CD14-positive monocyte (primary cell): ENCODE measurements around the gene AP4S1. TPM values are rescaled to one million over a fixed set of nuclear protein-coding genes. Genes with fewer than 3 reads are reported as not detected.

ENCODE experiments used
- DNase-seq, 3 donors: peaks; one replicate each; pipeline ENCODE4 v3.0.0-alpha.2; 2011 to 2022
- H2AFZ ChIP-seq: 2 replicates; pipeline ENCODE4 v1.6.0; 2012; ENCODE audit warnings: mild to moderate bottlenecking, low read depth, low read length, inconsistent platforms; ENCODE audit not compliant: insufficient read depth, poor library complexity, severe bottlenecking
- H3K27ac ChIP-seq, 2 donors: 1 replicate in 1 of 2; 2 replicates in 1 of 2; pipeline ENCODE4 v1.5.1; 2012 to 2013; ENCODE audit warnings: low read length in 2 of 2, control low read depth in 1 of 2, inconsistent platforms in 1 of 2, low read depth in 1 of 2, mild to moderate bottlenecking in 1 of 2
- H3K27me3 ChIP-seq, 2 donors: one replicate each; pipeline versions ENCODE4 v1.6.0 to v1.6.1; 2011 to 2013; ENCODE audit warnings: low read length in 2 of 2; ENCODE audit not compliant: control insufficient read depth in 2 of 2, insufficient read depth in 2 of 2
- H3K36me3 ChIP-seq, 2 donors: replicated peaks in 1 of 2; 1 replicate in 1 of 2; 2 replicates in 1 of 2; pipeline versions ENCODE4 v1.5.1 to v1.6.1; 2012 to 2013; ENCODE audit warnings: low read length in 2 of 2, control low read depth in 1 of 2, inconsistent platforms in 1 of 2, mild to moderate bottlenecking in 1 of 2; ENCODE audit not compliant: insufficient read depth in 2 of 2, control insufficient read depth in 1 of 2
- H3K4me1 ChIP-seq, 2 donors: 1 replicate in 1 of 2; 2 replicates in 1 of 2; pipeline versions ENCODE4 v1.5.1 to v1.6.1; 2012 to 2013; ENCODE audit warnings: low read length in 2 of 2, control low read depth in 1 of 2, inconsistent platforms in 1 of 2, mild to moderate bottlenecking in 1 of 2, moderate library complexity in 1 of 2; ENCODE audit not compliant: insufficient read depth in 2 of 2, control insufficient read depth in 1 of 2
- H3K4me2 ChIP-seq: replicated peaks from 2 replicates; pipeline ENCODE3; 2012; ENCODE audit warnings: low read length, moderate library complexity, mild to moderate bottlenecking; ENCODE audit not compliant: poor library complexity, severe bottlenecking; ENCODE audit errors: extremely low read depth
- H3K4me3 ChIP-seq, 3 experiments: fragments of 200-600 bp in 1 of 3; sonication (generic) in 1 of 3; replicated peaks in 1 of 3; 1 replicate in 2 of 3; 2 replicates in 1 of 3; pipeline ENCODE4 v1.5.1; 2011 to 2013; ENCODE audit warnings: low read length in 3 of 3, mild to moderate bottlenecking in 3 of 3, control low read depth in 2 of 3, low read depth in 2 of 3, inconsistent platforms in 1 of 3, moderate library complexity in 1 of 3
- H3K79me2 ChIP-seq: 2 replicates; pipeline ENCODE4 v1.6.0; 2012; ENCODE audit warnings: mild to moderate bottlenecking, control low read depth, inconsistent platforms, low read length, moderate library complexity; ENCODE audit not compliant: insufficient read depth
- H3K9ac ChIP-seq: 2 replicates; pipeline ENCODE4 v1.6.0; 2017; ENCODE audit warnings: low read length, mild to moderate bottlenecking; ENCODE audit not compliant: insufficient read depth, poor library complexity, severe bottlenecking
- H3K9me3 ChIP-seq, 2 donors: replicated peaks in 1 of 2; 1 replicate in 1 of 2; 2 replicates in 1 of 2; pipeline versions ENCODE4 v1.5.1 to v1.6.1; 2012 to 2013; ENCODE audit warnings: low read length in 2 of 2, control low read depth in 1 of 2; ENCODE audit not compliant: control insufficient read depth in 1 of 2, insufficient read depth in 1 of 2
- H4K20me1 ChIP-seq: 2 replicates; pipeline ENCODE4 v1.6.0; 2012; ENCODE audit warnings: mild to moderate bottlenecking, low read length, control low read depth, moderate library complexity; ENCODE audit not compliant: insufficient read depth
- H3K27ac Mint-ChIP-seq, 7 donors: one replicate each; pipeline ENCODE4 v1.8.0; 2020; ENCODE audit warnings: mild to moderate bottlenecking in 7 of 7, mixed read lengths in 7 of 7, moderate library complexity in 6 of 7, inconsistent platforms in 2 of 7
- H3K27me3 Mint-ChIP-seq, 3 donors: one replicate each; pipeline ENCODE4 v1.8.0; 2021 to 2022; ENCODE audit warnings: low read depth in 3 of 3, mild to moderate bottlenecking in 3 of 3, mixed read lengths in 3 of 3, moderate library complexity in 3 of 3, inconsistent platforms in 1 of 3
- H3K36me3 Mint-ChIP-seq, 2 donors: one replicate each; pipeline ENCODE4 v1.8.0; 2020; ENCODE audit warnings: mixed read lengths in 2 of 2, inconsistent platforms in 1 of 2, mild to moderate bottlenecking in 1 of 2
- H3K4me1 Mint-ChIP-seq: one replicate; pipeline ENCODE4 v1.8.0; 2020; ENCODE audit warnings: mild to moderate bottlenecking, mixed read lengths
- H3K4me3 Mint-ChIP-seq, 2 donors: one replicate each; pipeline ENCODE4 v1.8.0; 2020; ENCODE audit warnings: mild to moderate bottlenecking in 2 of 2, mixed read lengths in 2 of 2, moderate library complexity in 1 of 2
- H3K9me3 Mint-ChIP-seq, 7 donors: one replicate each; pipeline ENCODE4 v1.8.0; 2020 to 2022; ENCODE audit warnings: mixed read lengths in 7 of 7, mild to moderate bottlenecking in 6 of 7, moderate library complexity in 6 of 7, inconsistent platforms in 2 of 7
- CTCF ChIP-seq: fragments of 200-600 bp; IDR thresholded peaks from one replicate; pipeline ENCODE4 v1.8.0; 2022; ENCODE audit warnings: antibody characterized with exemption, mild to moderate bottlenecking
- whole genome bisulfite sequencing: methylation state at CpG from one replicate; pipeline ENCODE4 v1.1.5; 2013; ENCODE audit warnings: missing lambda C conversion rate; ENCODE audit not compliant: insufficient coverage; 5-methylcytosine and 5-hydroxymethylcytosine counted together
- intact Hi-C, 2 donors: fragments of 100-400 bp; cut with micrococcal nuclease; formaldehyde crosslinking; loops; one replicate each; pipeline versions ENCODE4 v1.15.0 to v1.15.1; 2023
- polyA plus RNA-seq, 3 donors: library from polyadenylated mRNA; depleted of rRNA in 1 of 3; unstranded in 2 of 3; stranded (reverse) in 1 of 3; fragments of 300-500 nt in 2 of 3; fragments of >200 nt in 1 of 3; fragmentation: Illumina TruSeq in 2 of 3; gene quantifications; 1 replicate in 2 of 3; 2 replicates in 1 of 3; pipeline ENCODE4 v1.2.3, GENCODE V29; 2012 to 2021

AP4S1 gene
- polyA plus RNA-seq, 3 donors = 1.7 to 5.1 (median 2.8) TPM

- H3K4me1 Mint-ChIP-seq = peaks cover 17% of the 10 kb centered on the region
- H3K79me2 ChIP-seq = no peaks in the 10 kb centered on the region
- H3K9ac ChIP-seq = no peak overlapping the region
- DNase-seq = no peak
- no peaks in the 10 kb centered on the region for H3K9me3 ChIP-seq
- no peak overlapping the region for H3K4me3 ChIP-seq
- no peak for TF ChIP-seq CTCF
- 100% methylated on average over 2 of the region's 5 CpGs for WGBS
- no peak overlapping the region for H3K4me2 ChIP-seq
- peaks cover 0 to 4% (median 0%) of the 10 kb centered on the region in 7 donors for H3K9me3 Mint-ChIP-seq
- H3K27me3 ChIP-seq = no peaks in the 10 kb centered on the region
- intact Hi-C loops = loop anchor here in 1 of 2 donors (10.0 kb wide), 1 partner anchor 46 kb away; the partner anchor contains the start of genes AP4S1 and STRN3
- no peak overlapping the region for H2AFZ ChIP-seq
- peaks cover 18 to 21% of the 10 kb centered on the region in 2 donors for H3K4me1 ChIP-seq
- no peak overlapping the region for H3K27ac ChIP-seq
- no peak overlapping the region for H3K27ac Mint-ChIP-seq
- no peak overlapping the region for H3K4me3 Mint-ChIP-seq
- H3K36me3 ChIP-seq = no peaks in the 10 kb centered on the region
- H3K36me3 Mint-ChIP-seq = peaks cover 2 to 10% of the 10 kb centered on the region in 2 donors
- no peaks in the 10 kb centered on the region for H4K20me1 ChIP-seq
- peaks cover 0 to 1% (median 0%) of the 10 kb centered on the region in 3 donors for H3K27me3 Mint-ChIP-seq
These were observed 45.0 kb downstream of the AP4S1 start for GRCh38 chr14:31070431-31070830.

DNA sequence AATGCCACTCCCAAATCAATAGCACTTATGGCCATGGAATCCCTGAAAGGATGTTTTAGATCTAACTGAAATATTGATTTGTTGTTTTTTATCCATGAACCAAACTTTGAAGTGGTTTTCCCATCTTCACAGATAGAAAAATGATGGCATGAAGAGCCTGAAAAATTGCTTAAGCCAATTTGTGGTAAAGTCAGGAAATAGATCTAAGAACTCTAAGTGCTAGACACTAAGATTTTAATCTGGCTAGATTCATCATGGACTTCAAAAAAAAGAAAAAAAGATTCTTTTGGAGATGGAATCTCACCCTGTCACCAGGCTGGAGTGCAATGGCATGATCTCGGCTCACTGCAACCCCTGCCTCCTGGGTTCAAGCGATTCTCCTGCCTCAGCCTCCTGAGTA is 45.7 kb downstream of the AP4S1 start:
- TF ChIP-seq CTCF = no peak
- no peak overlapping the region for H3K27ac ChIP-seq
- H3K27me3 ChIP-seq = no peaks in the 10 kb centered on the region
- H4K20me1 ChIP-seq = no peaks in the 10 kb centered on the region
- WGBS = 60% methylated on average over 1 of the region's 2 CpGs
- peaks cover 0 to 1% (median 0%) of the 10 kb centered on the region in 3 donors for H3K27me3 Mint-ChIP-seq
- no peaks in the 10 kb centered on the region for H3K36me3 ChIP-seq
- no peaks in the 10 kb centered on the region for H3K79me2 ChIP-seq
- peaks cover 2 to 10% of the 10 kb centered on the region in 2 donors for H3K36me3 Mint-ChIP-seq
- H3K27ac Mint-ChIP-seq = no peak overlapping the region
- H3K9me3 ChIP-seq = no peaks in the 10 kb centered on the region
- H3K9me3 Mint-ChIP-seq = peaks cover 0 to 4% (median 0%) of the 10 kb centered on the region in 7 donors
- no peak overlapping the region for H2AFZ ChIP-seq
- intact Hi-C loops = loop anchor here in 1 of 2 donors (10.0 kb wide), 1 partner anchor 46 kb away; the partner anchor contains the start of genes AP4S1 and STRN3
- no peak overlapping the region for H3K4me3 Mint-ChIP-seq
- no peak overlapping the region for H3K4me3 ChIP-seq
- no peak overlapping the region for H3K4me2 ChIP-seq
- no peak for DNase-seq
- peaks cover 17% of the 10 kb centered on the region for H3K4me1 Mint-ChIP-seq
- H3K9ac ChIP-seq = no peak overlapping the region
- H3K4me1 ChIP-seq = peaks cover 18 to 21% of the 10 kb centered on the region in 2 donors
